Fibroblast of the conjunctiva (primary cell): ENCODE results near the gene SPATA33.
A peak's percentile ranks its signal among the peaks of the same experiment; 100 is the strongest.

Experiments
- DNase-seq: peaks from one replicate; pipeline ENCODE4 v3.0.0-alpha.2; 2010; ENCODE audit warnings: low read depth

SPATA33 gene

DNA sequence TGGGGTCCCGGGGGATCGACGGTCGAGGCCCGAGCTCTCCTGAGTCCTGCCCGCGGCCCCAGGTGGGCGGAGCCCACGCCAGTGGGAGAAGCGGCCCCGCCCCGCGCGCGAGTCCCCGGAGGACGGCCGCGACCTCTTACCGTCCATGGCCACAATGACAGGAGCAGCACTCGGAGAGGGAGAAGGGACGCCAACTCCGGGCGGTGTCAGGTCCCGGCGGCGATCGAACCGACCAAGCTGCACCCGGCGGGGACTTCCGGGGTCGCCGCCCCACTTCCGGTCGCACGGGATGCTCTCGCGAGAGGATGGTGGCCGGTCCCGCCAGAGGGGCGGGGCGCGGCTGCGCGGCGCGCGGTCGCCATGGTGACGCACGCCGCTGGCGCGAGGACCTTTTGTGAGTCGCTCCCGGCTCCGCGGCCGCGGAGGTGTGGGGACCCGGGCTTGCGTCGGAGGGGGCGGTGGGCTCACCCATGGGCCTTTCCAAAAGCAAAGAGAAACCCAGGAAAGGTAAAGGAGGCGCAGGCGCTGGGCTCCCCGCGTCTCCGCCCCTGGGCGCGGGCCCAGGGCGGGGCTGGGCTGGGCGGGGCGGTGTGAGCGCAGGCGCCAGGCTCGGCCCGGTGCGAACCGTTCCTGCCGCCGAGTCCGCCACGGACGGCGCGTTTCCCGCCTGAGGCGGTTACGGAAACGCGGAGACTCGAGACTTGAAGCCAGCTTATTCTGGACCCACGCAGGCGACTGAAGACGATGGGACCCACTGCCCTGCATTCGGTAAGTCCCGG lies at the start of gene SPATA33, which contains the start of gene CHMP1A:
SPATA33 (plus strand) TSS at position 395 of the 779 bp plus-strand sequence; CDS start at position 471, 76 bp downstream.
CHMP1A (minus strand) TSS at position 267 of the 779 bp plus-strand sequence; CDS start at position 147, 120 bp downstream.
- peak; percentile 60 for DNase-seq

DNA sequence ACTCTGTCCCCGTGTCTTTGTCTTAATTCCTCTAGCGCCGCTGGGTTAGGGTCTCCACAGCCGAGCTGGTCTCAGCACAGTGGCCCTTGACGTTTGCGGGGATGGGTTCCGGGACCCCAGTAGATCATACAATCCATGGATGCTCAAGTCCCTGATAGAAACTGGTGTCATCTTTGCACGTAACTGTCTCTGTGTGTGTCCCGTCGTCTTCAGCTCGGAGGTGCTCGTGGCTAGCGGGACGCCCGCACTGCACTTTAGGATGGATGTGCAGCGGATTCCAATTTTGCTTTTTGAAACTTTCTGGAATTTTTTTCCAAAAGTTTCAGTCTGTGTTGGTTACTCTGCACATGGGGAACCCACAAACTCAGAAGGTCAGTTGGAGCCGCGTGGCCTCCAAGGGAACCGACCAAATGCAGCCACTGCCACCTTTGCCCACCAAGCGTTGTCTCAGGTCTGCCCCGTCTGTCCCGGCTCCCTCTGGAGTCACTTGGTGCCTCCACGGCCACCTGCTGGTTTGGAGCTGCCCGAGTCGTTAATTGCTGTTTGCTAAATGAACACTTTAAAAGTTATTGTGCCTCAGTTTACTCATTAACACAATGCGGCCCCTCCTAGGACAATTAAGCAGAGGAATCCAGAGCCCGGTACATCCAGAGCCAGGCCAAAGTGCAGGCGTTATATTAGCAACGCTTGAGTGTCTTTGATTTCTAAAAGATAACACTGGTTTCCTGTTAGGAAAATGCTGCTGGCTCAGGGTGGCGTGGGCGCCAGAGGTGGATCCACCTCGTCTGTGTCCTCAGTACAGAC lies 49.5 kb upstream of the SPATA33 start:
- no peak for DNase-seq

DNA sequence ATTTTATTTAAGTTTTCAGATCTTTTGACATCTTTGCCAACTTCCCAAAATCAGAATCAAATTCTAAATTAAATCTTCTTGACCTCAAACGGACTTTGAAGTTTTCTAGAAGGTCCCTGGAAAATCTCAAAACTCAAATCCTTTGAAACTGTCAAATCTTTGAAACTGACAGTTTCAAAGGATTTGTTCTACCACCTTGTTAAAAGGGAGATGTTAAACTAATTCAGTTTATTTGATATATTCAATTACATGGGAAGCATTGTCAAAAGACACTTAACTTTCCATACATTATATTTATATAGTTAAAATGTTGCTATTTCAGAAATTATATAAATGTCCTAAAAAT lies 47.6 kb upstream of the SPATA33 start:
- DNase-seq, result no peak

DNA sequence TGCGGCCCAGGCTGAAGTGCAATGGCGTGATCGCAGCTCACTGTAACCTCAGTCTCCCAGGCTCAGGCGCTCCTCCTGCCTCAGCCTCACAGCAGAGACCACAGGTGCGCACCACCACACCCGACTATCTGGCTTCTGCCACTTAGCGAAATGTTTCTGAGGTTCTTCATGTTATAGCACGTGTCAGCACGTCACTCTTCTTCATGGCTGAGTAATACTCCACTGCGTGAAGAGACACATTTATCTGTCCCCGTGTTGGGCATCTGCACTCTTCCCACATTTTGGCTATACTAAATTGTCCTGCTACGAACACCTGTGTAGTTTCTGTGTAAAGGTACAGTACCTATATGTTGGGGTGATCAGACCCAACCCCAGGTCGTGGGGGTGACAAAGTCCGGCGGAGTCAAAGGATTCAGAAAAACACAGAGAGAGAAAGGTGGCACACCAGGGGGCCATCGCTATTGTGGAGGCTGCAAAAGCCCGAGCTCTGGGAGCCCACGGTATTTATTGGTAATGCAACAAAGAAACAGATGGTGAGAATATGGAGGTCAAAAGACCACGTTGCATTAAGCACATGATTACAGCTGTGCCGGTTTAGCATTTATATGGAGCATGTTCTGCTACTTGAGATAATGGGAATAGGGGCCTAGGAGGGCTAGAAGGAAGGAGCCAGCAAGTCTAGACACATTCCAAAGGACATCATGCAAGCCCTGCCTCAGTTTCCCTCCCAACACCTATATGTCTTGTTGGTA lies 45.0 kb upstream of the SPATA33 start:
- DNase-seq, result no peak

DNA sequence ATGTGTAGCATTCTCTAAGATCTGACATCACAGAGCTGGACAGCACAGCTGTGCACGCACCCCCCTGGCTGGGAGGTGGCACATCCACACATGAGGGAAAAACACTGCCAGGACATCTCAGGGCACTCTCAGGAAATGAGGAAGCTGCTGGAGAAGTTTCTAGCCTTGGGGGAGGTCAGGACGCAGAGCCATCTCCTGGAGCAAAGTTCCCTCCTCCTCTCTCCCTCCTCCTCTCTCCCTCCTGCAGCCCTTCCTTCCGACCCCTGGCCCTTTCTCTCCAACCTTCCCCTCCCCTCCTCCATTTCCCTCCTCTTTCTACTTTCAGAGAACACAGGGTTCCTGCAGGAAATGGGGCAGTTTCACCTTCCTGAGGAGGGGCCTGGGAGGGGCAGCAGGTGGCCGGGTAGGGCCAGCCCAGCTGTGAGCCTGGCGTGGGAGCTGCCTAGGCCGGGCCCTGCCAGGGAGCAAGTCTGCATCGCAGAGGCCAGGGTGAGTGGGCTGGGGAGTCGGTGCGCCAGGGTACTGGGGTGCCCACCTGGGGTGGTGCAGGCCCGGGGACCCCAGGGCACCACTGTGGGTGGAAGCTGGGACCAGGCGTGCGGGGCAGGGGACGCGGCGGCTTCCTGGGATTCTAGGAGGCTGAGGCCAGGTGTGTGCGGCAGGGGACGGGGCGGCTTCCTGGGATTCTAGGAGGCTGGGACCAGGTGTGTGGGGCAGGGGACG lies 44.2 kb upstream of the SPATA33 start, which contains the start of gene DPEP1:
DPEP1 (plus strand) TSS at position 412 of the 723 bp plus-strand sequence. CDS start 16,769 bp downstream, outside the sequence.
- DNase-seq, result no peak

DNA sequence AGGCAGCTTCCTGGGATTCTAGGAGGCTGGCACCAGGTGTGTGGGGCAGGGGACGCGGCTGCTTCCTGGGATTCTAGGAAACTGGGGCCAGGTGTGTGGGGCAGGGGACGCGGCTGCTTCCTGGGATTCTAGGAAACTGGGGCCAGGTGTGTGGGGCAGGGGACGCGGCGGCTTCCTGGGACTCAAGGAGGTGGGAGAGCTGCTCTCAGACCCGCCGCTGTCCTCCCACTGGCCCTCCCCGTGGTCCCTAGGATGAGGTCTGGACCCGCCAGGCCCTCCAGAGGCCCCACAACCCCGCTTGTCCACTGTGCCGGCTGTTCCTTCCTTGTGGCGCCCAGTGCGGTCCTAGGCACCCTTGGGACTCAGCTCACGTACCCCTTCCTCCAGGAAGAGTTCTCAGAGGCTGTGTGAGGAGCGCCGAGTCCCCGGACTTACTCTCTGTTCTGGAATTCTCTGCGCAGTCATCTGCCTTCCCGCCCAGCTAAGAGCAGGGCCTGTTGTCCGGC lies 43.6 kb upstream of the SPATA33 start:
- DNase-seq, result no peak

DNA sequence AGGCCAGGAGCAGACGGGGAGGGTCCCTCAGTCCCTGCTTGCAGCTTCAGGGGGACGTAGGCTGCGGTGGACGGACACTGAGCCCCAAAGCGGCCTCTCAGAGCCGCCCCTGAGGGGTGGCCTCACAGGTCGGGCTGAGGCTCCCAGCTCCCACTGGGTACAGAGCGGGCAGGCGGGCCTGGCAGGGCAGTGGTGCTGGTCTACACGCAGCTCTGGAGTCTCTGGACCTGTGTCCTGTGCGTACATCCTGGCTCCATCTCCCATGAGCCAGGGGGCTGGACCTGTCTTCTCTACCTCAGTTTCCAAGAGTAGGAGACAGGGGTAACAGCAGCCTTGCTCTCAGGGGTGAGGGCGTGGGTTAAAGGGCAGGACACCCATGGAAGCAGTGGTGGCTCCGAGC lies 42.5 kb upstream of the SPATA33 start:
- DNase-seq, result no peak

DNA sequence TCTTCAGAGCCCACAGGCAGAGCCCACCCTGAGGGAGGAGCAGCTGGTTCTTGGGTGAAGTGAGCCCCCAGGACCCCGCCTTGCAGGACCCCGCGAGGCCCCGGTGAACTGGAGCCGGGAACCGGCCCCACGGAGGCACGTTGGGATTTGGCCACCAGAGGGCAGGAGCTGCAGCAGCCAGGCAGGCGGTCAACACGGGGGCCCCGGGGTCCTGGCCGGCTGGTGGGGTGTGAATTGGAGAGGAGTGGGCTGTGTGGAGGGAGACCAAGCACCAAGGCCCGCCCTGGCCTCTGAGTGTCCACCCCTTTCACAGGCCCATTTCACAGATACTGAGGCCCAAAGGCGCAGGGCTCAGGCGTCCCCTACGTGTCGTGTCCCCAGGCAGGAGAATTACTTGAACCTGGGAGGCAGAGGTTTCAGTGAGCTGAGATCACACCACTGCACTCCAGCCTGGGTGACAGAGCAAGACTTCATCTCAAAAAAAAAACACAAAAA lies 42.0 kb upstream of the SPATA33 start:
- DNase-seq, result no peak

DNA sequence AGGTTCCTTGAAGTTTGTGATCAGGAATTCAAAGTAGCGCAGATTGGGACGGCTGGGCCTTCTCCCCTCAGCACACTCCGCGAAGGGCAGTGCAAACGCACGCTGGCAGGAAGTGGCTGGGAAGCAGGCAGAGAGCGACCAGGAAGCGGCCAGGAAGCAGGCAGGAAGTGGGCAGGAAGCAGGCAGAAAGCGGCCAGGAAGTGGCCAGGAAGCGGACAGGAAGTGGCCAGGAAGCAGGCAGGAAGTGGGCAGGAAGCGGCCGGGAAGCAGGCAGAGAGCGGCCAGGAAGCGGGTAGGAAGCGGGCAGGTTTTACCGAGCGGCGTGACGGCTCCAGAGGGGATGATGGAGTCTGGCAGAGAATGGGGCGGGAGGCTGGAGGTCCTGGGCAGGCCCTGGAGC lies 41.0 kb upstream of the SPATA33 start:
- DNase-seq, result no peak

DNA sequence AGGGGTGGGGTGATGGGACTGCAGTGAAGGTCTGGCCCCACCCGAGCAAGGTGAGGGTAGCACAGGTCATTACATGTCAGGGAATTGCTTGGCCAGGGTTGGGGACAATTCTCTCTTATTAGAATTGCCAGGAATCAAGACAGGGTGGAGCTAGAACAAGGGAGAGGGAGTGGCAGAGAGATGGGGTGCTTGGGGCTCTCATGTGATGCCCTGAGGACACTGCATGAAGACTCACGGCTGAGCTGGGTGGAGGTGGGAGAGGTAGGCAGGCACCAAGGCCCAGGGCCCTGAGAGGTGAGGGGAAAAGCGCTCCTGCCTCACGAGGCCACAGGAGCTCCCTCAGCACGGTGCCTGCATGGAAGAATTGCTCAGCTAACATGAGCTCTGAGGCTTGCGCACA lies 40.6 kb upstream of the SPATA33 start:
- no peak for DNase-seq

DNA sequence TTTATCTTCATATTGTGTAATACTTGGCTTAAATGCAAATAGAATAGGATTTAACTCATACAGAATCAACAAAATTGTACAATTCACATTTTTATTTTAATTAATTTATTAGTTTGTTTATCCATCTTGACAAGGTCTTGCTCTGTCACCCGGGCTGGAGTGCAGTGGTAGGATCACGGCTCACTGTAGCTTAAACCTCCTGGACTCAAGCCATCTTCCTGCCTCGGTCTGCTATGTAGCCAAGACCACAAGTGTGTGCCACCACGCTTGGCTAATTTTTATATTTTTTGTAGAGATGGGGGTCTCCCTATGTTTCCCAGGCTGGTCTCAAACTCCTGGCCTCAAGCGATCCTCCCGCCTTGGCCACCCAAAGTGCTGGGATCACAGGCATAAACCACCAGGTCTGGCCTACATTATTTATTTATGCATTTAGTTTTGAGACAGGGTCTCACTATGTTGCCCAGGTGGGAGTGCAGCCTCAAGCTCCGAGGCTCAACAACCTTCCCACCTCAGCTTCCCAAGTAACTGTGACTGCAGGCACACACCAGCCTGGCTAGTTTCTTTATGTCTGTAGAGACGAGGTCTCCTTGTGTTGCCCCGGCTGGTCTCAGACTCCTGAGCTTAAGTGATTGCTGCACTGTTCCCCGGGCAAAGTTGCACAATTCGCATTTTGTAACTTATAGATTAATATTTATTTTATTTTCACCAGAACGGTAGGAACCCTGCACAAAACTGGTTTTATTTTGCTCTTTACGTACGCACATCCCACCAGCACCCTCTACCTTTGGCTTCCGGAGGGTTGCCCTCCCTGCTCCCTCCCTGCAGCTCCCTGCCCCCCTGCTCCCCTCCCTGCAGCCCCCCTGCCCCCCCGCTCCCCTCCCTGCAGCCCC lies 39.3 kb upstream of the SPATA33 start:
- no peak for DNase-seq

DNA sequence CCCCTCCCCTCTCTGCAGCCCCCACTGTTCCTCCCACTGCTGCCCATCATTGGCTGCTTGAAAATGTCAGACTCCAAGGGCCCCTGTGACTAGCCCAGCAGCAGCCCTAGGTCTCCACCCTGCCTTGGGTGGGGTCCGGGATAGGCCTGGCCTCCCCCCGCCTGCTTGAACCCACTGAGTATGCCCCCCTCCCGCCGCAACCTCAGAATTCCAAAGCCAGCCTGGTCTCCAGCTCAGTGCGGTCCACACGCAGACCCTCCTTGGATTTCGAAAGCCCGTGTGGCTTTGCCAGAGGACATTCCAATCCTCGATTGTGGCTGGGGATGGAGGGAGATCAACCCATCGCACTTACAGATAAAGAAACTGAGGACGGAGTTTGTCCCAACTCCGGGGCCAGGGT lies 37.8 kb upstream of the SPATA33 start:
- no peak for DNase-seq

DNA sequence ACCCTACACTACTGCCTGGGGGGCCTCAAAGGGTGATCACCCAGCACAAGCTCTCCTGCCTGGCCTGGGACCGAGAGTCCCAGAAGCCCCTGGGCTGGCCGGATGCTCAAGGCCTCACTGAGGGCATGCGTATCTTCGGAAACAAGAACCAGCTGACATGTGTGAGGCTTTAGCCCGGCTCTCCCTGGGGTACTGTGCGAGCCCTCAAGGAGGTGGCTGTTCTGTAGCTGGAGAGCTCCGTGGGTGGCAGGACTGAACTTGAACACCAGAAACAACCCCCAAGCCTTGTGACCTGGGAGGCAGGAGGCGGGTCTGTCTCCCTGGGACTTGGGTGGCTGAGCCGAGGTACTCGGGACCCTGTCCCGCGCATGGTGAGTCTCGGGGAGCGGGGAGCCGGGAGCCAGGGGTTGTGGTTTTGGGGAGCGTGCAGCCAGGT lies 37.2 kb upstream of the SPATA33 start:
- DNase-seq, result no peak

DNA sequence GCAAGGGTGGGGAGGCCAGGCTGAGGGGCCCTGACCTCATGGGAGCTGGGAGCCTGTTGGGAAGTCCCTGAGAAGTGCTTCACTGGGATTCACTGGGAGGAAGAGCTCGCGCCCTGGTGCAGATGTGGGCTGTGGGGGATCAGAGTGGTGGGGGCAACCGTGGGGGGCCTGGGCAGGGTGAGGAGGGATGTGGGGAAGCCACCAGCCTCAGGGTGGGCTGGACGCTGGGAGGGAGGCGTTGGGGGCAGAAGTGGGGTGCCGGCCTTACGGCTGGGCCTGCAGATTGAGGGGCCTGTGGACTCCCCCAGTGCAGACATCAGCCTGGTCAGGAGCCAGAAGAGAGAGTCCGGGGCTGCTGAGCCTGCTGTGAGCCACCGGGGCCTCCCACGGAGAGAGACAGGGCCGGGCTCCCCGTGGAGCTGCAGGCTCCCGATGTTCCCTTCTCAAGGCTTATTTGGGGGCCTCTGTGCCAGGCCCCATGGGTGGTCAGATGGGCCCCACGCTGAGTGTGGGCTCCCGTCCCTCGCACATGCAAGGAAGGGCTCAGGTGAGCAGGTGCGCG lies 36.4 kb upstream of the SPATA33 start:
- DNase-seq, result no peak

DNA sequence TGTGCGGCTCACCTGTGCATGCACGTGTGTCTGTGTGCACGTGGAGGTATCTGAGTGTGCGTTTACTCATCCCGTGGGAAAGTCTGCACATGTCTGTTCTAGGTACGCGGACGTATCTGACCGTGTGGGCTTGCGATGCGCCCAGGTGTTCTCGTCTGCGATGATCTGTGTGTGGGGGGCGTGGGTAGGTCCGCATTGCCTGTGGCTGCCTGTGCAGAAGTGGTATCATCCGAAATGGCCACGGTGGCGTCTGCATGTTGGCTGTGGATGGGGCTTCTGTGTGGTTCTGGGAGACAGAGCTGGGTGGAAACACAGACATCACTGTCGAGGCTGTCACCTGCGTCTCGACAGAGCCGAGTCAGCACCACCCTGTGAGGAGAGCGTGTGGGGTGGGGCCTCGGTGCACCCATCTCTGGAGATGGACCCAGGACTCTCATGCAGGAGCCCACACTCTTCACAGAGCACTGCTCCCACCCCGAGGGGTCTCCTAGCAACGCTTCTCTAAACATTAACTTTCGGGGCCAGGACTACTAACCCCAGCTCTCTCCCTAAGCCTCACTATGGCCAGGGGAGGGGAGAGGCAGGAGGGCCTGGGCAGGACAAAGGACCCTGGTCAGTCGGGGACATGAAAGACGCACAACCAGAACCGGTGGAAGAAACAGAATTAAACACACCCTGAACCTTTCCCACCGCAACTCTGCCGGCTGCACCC lies 35.8 kb upstream of the SPATA33 start:
- no peak for DNase-seq

DNA sequence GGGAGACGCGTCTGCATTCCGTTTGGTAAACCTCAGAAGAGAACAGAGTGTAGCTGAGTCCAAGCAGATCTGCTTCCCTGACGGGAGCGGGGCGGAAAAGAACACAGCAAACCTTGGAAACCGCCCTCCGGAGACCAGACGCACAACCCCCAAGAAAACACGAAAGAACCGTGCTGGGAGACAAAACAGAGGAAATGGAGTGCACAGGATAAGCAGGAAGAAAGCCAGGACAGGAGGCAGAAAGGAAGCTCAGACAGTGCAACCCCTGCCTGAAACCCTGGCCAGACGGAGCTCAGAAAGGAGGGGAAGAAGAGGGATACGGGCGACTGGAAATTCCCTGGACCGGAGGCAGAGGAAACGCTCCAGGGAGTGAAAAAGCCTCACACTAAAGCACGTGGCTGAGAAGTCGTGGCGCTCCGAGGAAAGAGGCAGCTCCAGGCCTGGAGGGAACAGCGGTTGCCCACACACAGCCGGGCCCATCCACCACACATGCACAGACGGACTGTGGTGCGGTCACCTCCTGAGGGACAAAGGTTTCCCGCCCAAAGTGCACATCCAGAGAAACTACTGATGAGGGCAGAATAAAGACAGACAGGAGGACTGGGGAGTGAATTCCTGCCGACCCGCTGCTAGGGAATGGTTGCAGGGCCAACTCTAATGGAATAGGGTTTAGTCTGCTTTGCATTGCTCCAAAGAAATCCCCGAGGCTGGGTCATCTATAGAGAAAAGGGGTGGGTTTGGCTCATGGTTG lies 34.0 kb upstream of the SPATA33 start:
- DNase-seq, result no peak

DNA sequence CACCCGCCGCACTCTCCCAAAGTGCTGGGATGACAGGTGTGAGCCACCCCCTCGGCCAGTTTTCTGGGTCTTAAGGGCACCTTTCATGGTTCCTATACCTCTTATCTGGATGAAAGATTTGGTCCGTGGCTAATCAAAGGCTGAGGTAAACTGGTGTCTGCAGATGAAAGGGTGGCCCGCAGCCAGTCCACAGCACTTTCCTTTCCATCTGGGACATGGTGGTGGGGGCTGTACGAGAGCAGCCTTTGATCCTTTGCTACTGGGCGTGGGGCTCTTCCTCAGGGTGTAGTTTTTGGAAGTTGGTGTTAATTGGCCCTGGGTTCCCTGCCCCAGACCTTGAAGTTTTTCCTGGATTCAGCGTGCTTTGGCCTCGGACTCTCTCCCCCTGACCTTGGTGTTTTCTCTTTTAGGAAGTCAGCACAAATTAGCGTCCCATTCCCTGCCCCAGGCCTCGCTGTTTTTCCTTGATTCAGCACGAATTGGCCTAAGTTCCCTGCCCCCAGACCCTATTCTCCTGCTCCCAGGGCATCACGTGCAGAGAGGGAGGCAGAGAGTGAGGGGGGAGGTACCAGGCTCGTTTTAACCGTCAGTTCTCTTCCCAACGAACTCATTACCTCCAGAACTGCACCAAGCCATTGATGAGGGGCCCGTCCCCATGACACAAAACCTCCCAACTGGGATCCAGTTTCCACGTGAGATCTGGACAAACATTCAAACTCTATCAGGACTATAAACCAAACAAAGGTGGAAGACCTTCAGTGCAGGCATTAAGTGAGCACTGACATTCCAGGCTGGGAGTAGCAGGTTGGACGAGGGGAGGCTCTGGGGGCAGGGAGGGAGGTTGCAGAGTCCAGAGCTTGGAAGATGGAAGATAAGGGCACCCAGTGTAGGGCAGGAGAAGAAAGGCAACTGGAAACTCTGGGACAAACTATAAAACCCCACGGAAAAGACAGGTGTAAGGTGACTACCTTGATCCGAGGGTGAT lies 32.6 kb upstream of the SPATA33 start:
- no peak for DNase-seq
